NCI-H128 (cell line): ENCODE results near the gene OGFOD3.
"Not testable (repeated sequence)": the region's sequence is repeated elsewhere in the genome, so short reads cannot be mapped to it uniquely, and the experiment has no call there.

Experiments used
- DNase-seq: peaks from one replicate; lab custom pipeline; 2025; ENCODE audit not compliant: unreplicated experiment; lab: John Stamatoyannopoulos, UW

OGFOD3 gene

GRCh38 chr17:82356845-82357355 is 61.5 kb downstream of the OGFOD3 start:
- no peak for DNase-seq

DNA sequence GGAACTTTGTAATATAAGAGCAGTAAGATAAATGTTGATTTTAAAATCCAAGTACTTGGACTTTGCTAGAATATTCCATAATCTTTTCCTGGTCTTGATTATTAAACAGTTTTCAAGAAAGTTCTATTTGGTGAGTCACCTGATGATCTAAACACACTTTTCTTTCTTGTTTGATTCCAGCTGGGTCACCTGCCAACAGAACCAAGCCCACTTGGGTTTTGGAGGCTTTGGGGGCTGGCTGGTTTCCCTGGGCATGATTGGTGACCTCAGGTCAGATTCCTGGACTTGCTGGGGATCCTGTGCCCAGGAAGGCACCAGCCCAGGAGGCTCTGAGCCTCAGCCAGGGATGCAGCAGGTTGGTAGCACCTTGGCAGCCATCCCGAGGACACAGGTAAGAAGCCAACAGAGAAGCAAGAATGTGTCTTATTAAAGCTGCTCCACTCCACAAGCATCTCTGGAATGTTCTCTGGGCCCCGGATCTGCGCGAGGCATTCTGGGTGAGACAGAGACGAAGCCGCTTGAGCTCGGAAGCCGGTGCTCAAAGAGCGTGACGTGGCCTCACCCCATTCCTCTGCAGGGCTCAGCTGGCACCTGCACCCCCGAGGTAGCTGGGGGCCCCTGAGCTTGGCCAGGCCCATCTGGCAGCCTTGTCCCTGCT is 62.5 kb downstream of the OGFOD3 start:
- no peak for DNase-seq

- DNase-seq, result no peak
These were observed 63.5 kb downstream of the OGFOD3 start for GRCh38 chr17:82354804-82355308.

- no peak for DNase-seq
These were observed 64.9 kb downstream of the OGFOD3 start for GRCh38 chr17:82353484-82353883.

- peak; percentile 74 for DNase-seq
These were observed 66.5 kb downstream of the OGFOD3 start for GRCh38 chr17:82351713-82352488.

DNA sequence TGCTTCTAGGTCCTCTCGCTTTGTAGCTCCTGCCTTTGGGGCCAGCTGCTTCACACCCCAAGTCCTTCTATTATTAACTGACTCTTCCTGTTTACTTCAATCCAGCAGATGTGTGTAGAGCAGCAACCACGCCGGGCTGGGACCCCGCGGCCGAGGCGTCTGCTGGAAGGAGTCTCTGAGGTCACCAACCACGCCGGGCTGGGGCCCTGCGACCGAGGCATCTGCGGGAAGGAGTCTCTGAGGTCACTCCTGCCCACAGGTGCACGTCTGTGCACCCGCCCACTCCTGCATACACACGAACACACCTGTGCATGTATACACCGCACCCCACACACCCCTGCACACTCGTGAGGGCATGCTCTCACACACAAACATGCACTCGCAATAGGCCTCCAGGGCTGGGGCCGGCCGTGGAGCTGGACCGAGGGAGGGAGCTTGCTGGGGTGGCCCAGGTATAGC is 67.1 kb downstream of the OGFOD3 start:
- no peak for DNase-seq

- no peak for DNase-seq
These were observed 68.0 kb downstream of the OGFOD3 start for GRCh38 chr17:82350182-82351030.

- no peak for DNase-seq
These were observed 69.1 kb downstream of the OGFOD3 start for GRCh38 chr17:82349287-82349701.

DNA sequence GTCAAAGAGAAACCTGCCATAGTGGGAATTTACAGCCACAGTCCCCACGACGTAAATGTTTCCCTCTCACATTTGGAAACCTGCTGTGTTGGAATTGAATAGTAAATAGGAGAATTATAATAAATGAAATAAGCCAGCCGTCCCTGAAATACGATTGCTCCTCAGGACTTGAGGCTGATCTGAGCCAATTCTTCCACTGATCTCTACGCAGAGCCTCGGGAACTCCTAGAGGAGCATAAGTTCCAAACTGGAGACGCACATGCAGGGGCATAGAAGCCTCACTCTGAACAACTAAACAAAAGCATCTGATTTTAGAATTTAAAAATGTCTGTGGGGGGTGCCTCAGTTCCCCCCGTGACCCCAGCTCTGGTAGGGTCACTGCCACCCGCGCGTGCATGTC is 69.5 kb downstream of the OGFOD3 start:
- DNase-seq, result no peak

DNA sequence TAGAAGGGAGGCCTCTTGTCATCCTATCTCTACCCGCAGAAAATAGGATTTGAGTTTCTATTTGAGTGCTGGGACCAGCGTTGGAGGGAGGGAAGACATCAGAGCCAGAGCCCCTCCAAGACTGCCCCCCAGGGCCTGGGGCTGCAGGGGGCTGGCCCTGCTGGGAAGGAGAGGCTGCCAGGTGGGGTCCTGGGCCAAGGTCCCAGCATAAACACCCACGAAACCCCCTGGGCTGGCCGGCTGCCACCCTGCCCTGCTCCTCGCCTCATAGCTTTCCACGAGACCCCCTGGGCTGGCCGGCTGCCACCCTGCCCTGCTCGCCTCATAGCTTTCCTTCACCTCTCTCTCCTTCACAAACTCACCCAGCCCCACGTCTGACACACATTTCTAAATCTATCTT is 70.0 kb downstream of the OGFOD3 start:
- no peak for DNase-seq

DNA sequence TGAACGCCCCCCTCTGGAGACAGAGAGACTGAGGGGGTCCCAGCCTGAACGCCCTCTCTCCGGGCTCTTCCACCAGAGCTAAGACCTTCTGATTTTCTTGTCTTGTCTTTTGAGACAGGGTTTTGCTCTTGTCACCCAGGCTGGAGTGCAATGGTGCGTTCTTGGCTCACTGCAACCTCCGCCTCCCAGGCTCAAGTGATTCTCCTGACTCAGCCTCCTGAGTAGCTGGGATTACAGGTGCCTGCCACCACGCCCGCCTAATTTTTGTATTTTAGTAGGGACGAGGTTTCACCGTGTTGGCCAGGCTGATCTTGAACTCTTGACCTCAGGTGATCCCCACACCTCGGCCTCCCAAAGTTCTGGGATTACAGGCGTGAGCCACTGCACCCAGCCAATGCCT is 70.4 kb downstream of the OGFOD3 start:
- not testable (repeated sequence) for DNase-seq

GRCh38 chr17:82346342-82347300 is 71.8 kb downstream of the OGFOD3 start:
- no peak for DNase-seq

- DNase-seq, result no peak
These were observed 73.0 kb downstream of the OGFOD3 start for GRCh38 chr17:82345151-82345976.

- DNase-seq, result no peak
These were observed 74.0 kb downstream of the OGFOD3 start for GRCh38 chr17:82344175-82344907.

DNA sequence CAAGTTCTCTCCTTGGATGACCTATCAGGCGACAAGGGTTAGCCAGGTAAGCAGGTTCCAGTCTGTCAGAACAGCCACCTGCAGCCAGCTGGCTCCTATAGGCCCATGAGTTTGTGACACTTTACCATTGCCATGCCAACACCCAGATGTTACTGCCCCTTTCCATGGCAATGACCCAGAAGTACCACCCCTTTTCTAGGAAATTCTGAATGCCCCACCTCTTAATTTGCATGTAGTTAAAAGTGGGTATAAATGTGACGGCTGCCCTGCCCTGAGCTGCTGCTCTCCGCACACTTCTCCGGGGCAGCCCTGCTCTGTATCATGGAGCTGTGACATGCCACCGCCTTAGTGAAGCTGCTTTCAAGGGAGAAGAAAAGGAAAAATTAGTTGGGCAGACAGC is 74.8 kb downstream of the OGFOD3 start:
- no peak for DNase-seq

GRCh38 chr17:82342361-82343079 is 75.9 kb downstream of the OGFOD3 start:
- no peak for DNase-seq

DNA sequence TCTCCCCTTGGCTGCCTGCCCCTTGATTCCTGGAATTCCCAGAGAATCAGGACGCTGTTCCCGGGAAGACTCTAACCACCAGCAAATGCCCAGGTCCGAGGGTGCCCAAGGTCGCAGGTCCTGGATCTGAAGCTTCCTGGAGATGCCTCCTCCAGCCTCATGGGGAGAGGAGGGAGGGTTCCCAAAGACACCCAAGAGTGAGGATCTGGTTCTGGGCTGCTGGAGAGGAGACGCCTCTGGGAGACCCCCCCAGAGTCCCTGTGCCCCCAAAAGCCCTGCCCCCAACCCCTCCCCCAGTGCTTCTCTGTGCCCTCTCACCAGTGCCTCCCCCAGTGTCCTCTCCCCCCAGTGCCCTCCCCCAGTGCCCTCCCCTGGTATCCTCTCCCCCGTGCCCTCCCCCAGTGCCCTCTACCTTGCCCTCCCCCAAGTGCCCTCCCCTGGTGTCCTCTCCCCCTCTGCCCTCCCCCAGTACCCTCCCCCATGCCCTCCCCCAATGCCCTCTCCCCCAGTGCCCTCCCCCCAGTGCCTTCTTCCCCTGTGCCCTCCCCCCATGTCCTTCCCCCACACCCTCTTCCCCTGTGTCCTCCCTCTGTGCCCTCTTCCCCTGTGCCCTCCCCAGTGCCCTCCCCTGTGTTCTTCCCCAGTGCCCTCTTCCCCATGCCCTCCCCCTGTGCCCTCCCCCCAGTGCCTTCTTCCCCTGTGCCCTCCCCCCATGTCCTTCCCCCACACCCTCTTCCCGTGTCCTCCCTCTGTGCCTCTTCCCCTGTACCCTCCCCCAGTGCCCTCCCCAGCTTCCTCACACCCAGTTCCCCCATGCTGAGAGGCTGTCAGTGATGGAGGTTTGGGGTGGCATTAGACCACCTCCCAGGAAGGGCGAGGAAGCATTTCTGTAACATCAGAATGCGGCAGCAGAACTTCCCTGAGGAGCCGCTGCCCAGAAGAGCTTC is 78.5 kb downstream of the OGFOD3 start:
- DNase-seq, result no peak
